K562 (cell line): ENCODE measurements around the gene CMTM1. TPM values are rescaled to one million over a fixed set of nuclear protein-coding genes. Genes with fewer than 3 reads are reported as not detected.

Experiments used
- ATAC-seq: fragments of 200-7000 bp; cut with Tn5 transposase; 3 replicates; pipeline ENCODE4 v1.9.1; 2020; ENCODE audit warnings: moderate library complexity
- BruUV-seq: library from RNA; stranded (reverse); fragments of 400-500 nt; replicated peaks from 2 replicates; lab custom pipeline; 2021; lab: Mats Ljungman, UMichigan
- CTCF ChIA-PET: fragments of 300-600 bp; formaldehyde crosslinking; extraction: SDS; loops from one replicate; lab custom pipeline; 2021; ENCODE audit warnings: low intra/inter-chr PET ratio; lab: Yijun Ruan, JAX
- POLR2A ChIA-PET: fragments of 300-600, 350-650 bp; sonication (Branson Sonifier 250); formaldehyde crosslinking; extraction: SDS; loops from one replicate; lab custom pipeline; 2021; ENCODE audit warnings: antibody characterized with exemption, inconsistent platforms; lab: Yijun Ruan, JAX
- DNase-seq, 4 experiments: peaks; one replicate each; pipeline versions ENCODE4 v3.0.0 to v3.0.0-alpha.2; 2011 to 2018; ENCODE audit warnings: low spot score in 3 of 4, mixed read lengths in 3 of 4; ENCODE audit errors: extremely low read depth in 1 of 4
- FAIRE-seq: peaks from 2 replicates; lab custom pipeline; 2011; peaks lifted over from hg19 to GRCh38; lab: Jason Lieb, UNC
- H2AFZ ChIP-seq: 2 replicates; pipeline ENCODE4 v1.6.0; 2011; ENCODE audit warnings: low read depth, low read length, control low read depth, inconsistent platforms
- H3K27ac ChIP-seq: fragments of 200-600 bp; 3 replicates; pipeline ENCODE4 v1.8.0; 2011; ENCODE audit warnings: low read depth, mild to moderate bottlenecking, control low read depth, inconsistent platforms, low read length, moderate library complexity, mixed read lengths; ENCODE audit errors: extremely low read depth
- H3K27me3 ChIP-seq, 2 experiments: fragments of 300-600 bp in 1 of 2; 2 replicates in 1 of 2; 3 replicates in 1 of 2; pipeline versions ENCODE4 v1.6.0 to v1.8.0; 2011; ENCODE audit warnings: inconsistent platforms in 2 of 2, low read length in 2 of 2, mild to moderate bottlenecking in 1 of 2, mixed read lengths in 1 of 2, moderate library complexity in 1 of 2; ENCODE audit not compliant: control insufficient read depth in 2 of 2, insufficient read depth in 2 of 2
- H3K36me3 ChIP-seq: fragments of 300-600 bp; 3 replicates; pipeline ENCODE4 v1.8.0; 2011; ENCODE audit warnings: mild to moderate bottlenecking, low read length, inconsistent platforms; ENCODE audit not compliant: control insufficient read depth, insufficient read depth
- H3K4me1 ChIP-seq, 2 experiments: fragments of 200-600 bp in 1 of 2; replicated peaks in 1 of 2; 2 replicates in 1 of 2; 3 replicates in 1 of 2; pipeline versions ENCODE4 v1.5.1 to v1.8.0; 2011; ENCODE audit warnings: inconsistent platforms in 2 of 2, low read length in 2 of 2, mild to moderate bottlenecking in 1 of 2, mixed read lengths in 1 of 2, moderate library complexity in 1 of 2; ENCODE audit not compliant: control insufficient read depth in 2 of 2, insufficient read depth in 2 of 2
- H3K4me2 ChIP-seq: 2 replicates; pipeline ENCODE4 v1.6.1; 2011; ENCODE audit warnings: low read length, control low read depth, inconsistent platforms, mixed read lengths; ENCODE audit not compliant: insufficient read depth
- H3K4me3 ChIP-seq: fragments of 200-600 bp; sonication (generic), shearing (Covaris generic); 2 replicates; pipeline ENCODE4 v1.5.1; 2016; ENCODE audit warnings: control low read depth, inconsistent platforms
- H3K79me2 ChIP-seq: fragments of 200-600 bp; 3 replicates; pipeline ENCODE4 v1.8.0; 2011; ENCODE audit warnings: low read length, inconsistent platforms; ENCODE audit not compliant: control insufficient read depth, insufficient read depth
- H3K9ac ChIP-seq, 2 experiments: 2 replicates each; pipeline versions ENCODE4 v1.6.0 to v1.6.1; 2011; ENCODE audit warnings: low read depth in 2 of 2, low read length in 2 of 2, control low read depth in 1 of 2, inconsistent platforms in 1 of 2, mild to moderate bottlenecking in 1 of 2, mixed read lengths in 1 of 2; ENCODE audit not compliant: insufficient read depth in 1 of 2
- H3K9me1 ChIP-seq: one replicate; pipeline ENCODE4 v1.6.0; 2011; ENCODE audit warnings: inconsistent platforms, mild to moderate bottlenecking, low read length, moderate library complexity; ENCODE audit not compliant: control insufficient read depth, insufficient read depth
- H3K9me3 ChIP-seq: replicated peaks from 2 replicates; pipeline ENCODE4 v1.5.1; 2011; ENCODE audit warnings: low read depth, low read length, inconsistent platforms; ENCODE audit not compliant: control insufficient read depth, insufficient read depth
- H4K20me1 ChIP-seq: replicated peaks from 2 replicates; pipeline ENCODE4 v1.6.1; 2011; ENCODE audit warnings: low read length, inconsistent platforms, mixed read lengths; ENCODE audit not compliant: control insufficient read depth, insufficient read depth
- CREB3 ChIP-seq: fragments of 450-650 bp; conservative IDR thresholded peaks from 2 replicates; pipeline ENCODE4 v1.6.1; 2016; ENCODE audit warnings: missing genetic modification characterization, low read depth, mild to moderate bottlenecking, missing compliant biosample characterization, moderate library complexity
- CREBBP ChIP-seq: IDR thresholded peaks from one replicate; pipeline ENCODE4 v1.6.1; 2012; ENCODE audit warnings: low read depth, mild to moderate bottlenecking, control low read depth, inconsistent platforms, low read length
- CSDE1 ChIP-seq, 2 experiments: fragments of 450-650 bp; IDR thresholded peaks; 2 replicates each; pipeline ENCODE4 v1.6.1; 2016; ENCODE audit warnings: mild to moderate bottlenecking in 1 of 2
- ETV5 ChIP-seq: sonication (generic); formaldehyde crosslinking; IDR thresholded peaks from 2 replicates; pipeline ENCODE4 v1.4.0; 2020; ENCODE audit warnings: low read depth, mild to moderate bottlenecking, missing genetic modification reagents
- NFXL1 ChIP-seq: fragments of 450-650 bp; formaldehyde crosslinking; IDR thresholded peaks from 2 replicates; pipeline ENCODE4 v1.4.0; 2021; ENCODE audit warnings: mild to moderate bottlenecking
- ZEB2 ChIP-seq: fragments of 450-650 bp; IDR thresholded peaks from 2 replicates; pipeline ENCODE4 v1.6.1; 2016
- ZNF384 ChIP-seq: IDR thresholded peaks from 2 replicates; pipeline ENCODE4 v1.6.1; 2012; ENCODE audit warnings: low read depth, low read length, improper control_type of control experiment
- ZNF511 ChIP-seq: sonication (generic); formaldehyde crosslinking; IDR thresholded peaks from 2 replicates; pipeline ENCODE4 v1.8.0; 2022; ENCODE audit warnings: mild to moderate bottlenecking, missing genetic modification reagents
- ZNF780A ChIP-seq: fragments of 250-450 bp; sonication (Bioruptor Pico); IDR thresholded peaks from 2 replicates; pipeline ENCODE4 v1.5.0; 2021; ENCODE audit warnings: mild to moderate bottlenecking
- WGBS: fragments of 100-300 bp; shearing (Covaris generic); methylation state at CpG from one replicate; pipeline ENCODE4 v1.1.6; 2016; ENCODE audit warnings: low coverage, mixed read lengths; ENCODE audit not compliant: insufficient coverage; ENCODE audit errors: missing lambda C conversion rate; 5-methylcytosine and 5-hydroxymethylcytosine counted together
- in situ Hi-C: fragments of 300-500 bp; cut with MboI; formaldehyde crosslinking; loops from 4 replicates; pipeline ENCODE4 v1.15.0; 2018; ENCODE audit warnings: inconsistent platforms, mixed read lengths
- intact Hi-C: fragments of 100-400 bp; cut with micrococcal nuclease; formaldehyde crosslinking; loops from 2 replicates; pipeline ENCODE4 v1.14.2; 2022
- polyA plus RNA-seq, 8 experiments: library from polyadenylated mRNA; depleted of rRNA in 4 of 8; stranded (reverse) in 5 of 8; unstranded in 3 of 8; fragments of >200 nt; fragmentation: Nextera tagmentation in 2 of 8; fragmentation: Illumina TruSeq in 1 of 8; extraction: Ambion mirVana in 2 of 8; extraction: Trizol in 1 of 8; gene quantifications; 2 replicates each; pipeline versions ENCODE4 v1.2.1 to v1.2.3, GENCODE V29; 2011 to 2014; ENCODE audit warnings: inconsistent platforms in 1 of 8, missing spikeins in 1 of 8
- total RNA-seq, 7 experiments: library from RNA; depleted of rRNA in 6 of 7; stranded (reverse); fragments of >200 nt in 6 of 7; fragmentation: Illumina TruSeq in 2 of 7; extraction: Trizol in 2 of 7; gene quantifications; 2 replicates each; pipeline versions ENCODE4 v1.2.1 to v1.2.3, GENCODE V29; 2011 to 2021; ENCODE audit warnings: low replicate concordance in 1 of 7

CMTM1 gene
- total and polyA plus RNA-seq, 9 of the 15 experiments (the other 6 are each of a cell fraction or from before 2014, with no cell fraction given) = 0.25 to 2.6 (median 1.1) TPM; not detected in 2

- 11% methylated on average over 4 of the region's 4 CpGs for WGBS
- Histone ChIP-seq H3K4me2 (no peak overlapping the region), H3K27ac (no peak overlapping the region), H3K9me3 (no peaks in the 10 kb centered on the region), H2AFZ (no peak overlapping the region), H4K20me1 (no peaks in the 10 kb centered on the region), H3K4me1 (peaks cover 0 to 9% of the 10 kb centered on the region in 2 experiments; a peak in 4 of 5 replicates), H3K9me1 (no peaks in the 10 kb centered on the region), H3K4me3 (no peak overlapping the region), H3K27me3 (peaks cover 4 to 16% of the 10 kb centered on the region in 2 experiments; a peak in 4 of 5 replicates), H3K36me3 (no peaks in the 10 kb centered on the region), H3K9ac (no peak overlapping the region), H3K79me2 (no peaks in the 10 kb centered on the region)
- DNase-seq = no peak
- CTCF ChIA-PET = interaction anchor here (0.5 kb wide), 1 partner anchor 9 kb away, joined by 3 read pairs; no protein-coding TSS in a partner anchor
- no peak for ATAC-seq
- POLR2A ChIA-PET = interaction anchor here (1.0 kb wide), 1 partner anchor 9 kb away, joined by 3 read pairs; no protein-coding TSS in a partner anchor
- FAIRE-seq = no peak
- TF ChIP-seq ZNF780A (CRISPR knock-in tag) (no peak), CREBBP (no peak), CREB3 (no peak), ZNF384 (no peak), ZEB2 (no peak), NFXL1 (no peak), ETV5 (CRISPR knock-in tag) (no peak), ZNF511 (CRISPR knock-in tag) (no peak), CSDE1 (IDR thresholded peaks at IDR 0.05) (no peak)
- intact Hi-C loops (no loop called here), in situ Hi-C loops (no loop called here)
- BruUV-seq = no TSS peak
Observed at GRCh38 chr16:66580605-66581209, 14.5 kb downstream of the CMTM1 start.
